Glutamatergic neuron (in vitro differentiated cells): Measurements from ENCODE around the gene TSGA10. TPM values are rescaled to one million over a fixed set of nuclear protein-coding genes. Genes with fewer than 3 reads are reported as not detected.
A peak's percentile ranks its signal among the peaks of the same experiment; 100 is the strongest.

Experiments used
- DNase-seq: peaks from one replicate; pipeline ENCODE4 v3.0.0; 2022
- H3K27ac Mint-ChIP-seq: one replicate; pipeline ENCODE4 v1.8.0; 2020; ENCODE audit warnings: mild to moderate bottlenecking, mixed read lengths, inconsistent platforms; ENCODE audit not compliant: unreplicated experiment
- H3K27me3 Mint-ChIP-seq: one replicate; pipeline ENCODE4 v1.8.0; 2020; ENCODE audit warnings: mild to moderate bottlenecking, moderate library complexity, mixed read lengths, inconsistent platforms; ENCODE audit not compliant: unreplicated experiment
- H3K36me3 Mint-ChIP-seq: one replicate; pipeline ENCODE4 v1.8.0; 2020; ENCODE audit warnings: mild to moderate bottlenecking, mixed read lengths, inconsistent platforms; ENCODE audit not compliant: unreplicated experiment
- H3K4me1 Mint-ChIP-seq: one replicate; pipeline ENCODE4 v1.8.0; 2020; ENCODE audit warnings: mild to moderate bottlenecking, low read depth, mixed read lengths, inconsistent platforms; ENCODE audit not compliant: unreplicated experiment
- H3K4me3 Mint-ChIP-seq: one replicate; pipeline ENCODE4 v1.8.0; 2020; ENCODE audit warnings: mild to moderate bottlenecking, mixed read lengths, inconsistent platforms; ENCODE audit not compliant: unreplicated experiment
- H3K9me3 Mint-ChIP-seq: one replicate; pipeline ENCODE4 v1.8.0; 2020; ENCODE audit warnings: mild to moderate bottlenecking, moderate library complexity, mixed read lengths, inconsistent platforms; ENCODE audit not compliant: unreplicated experiment
- total RNA-seq: library from RNA; stranded (reverse); fragmentation: NEBNext Ultra II Directional; extraction: Animal tissue kit (Norgen Biotek cat#: 25700); gene quantifications from one replicate; pipeline ENCODE4 v1.2.1, GENCODE V29; 2021; ENCODE audit not compliant: unreplicated experiment
- TF ChIP-seq, protein P1 (sequence below): fragments of 200-600 bp; sonication (generic); IDR thresholded peaks from one replicate; pipeline ENCODE4 v1.5.0; 2021; ENCODE audit not compliant: partially characterized antibody, unreplicated experiment

The TSGA10 gene
- total RNA-seq, 1 donor from 2014 or later: 3.8 TPM

DNA sequence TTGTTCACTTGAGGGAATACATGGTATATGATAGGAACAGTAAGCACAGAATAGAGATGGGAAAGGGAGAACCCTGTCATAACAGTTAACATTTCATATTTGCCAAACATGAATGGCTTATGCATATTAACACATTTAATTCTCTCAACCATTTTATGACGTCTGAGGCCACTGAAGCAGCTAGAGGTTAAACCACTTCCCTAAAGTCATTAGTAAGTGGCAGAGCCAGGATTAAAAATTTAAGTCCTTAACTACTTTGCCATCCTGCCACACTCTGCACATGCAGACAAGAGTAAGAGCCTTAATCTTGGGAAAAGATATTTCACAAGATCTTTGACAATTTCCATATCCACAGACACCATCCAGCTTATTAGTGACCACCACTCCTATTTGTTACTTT is 2.1 kb upstream of the TSGA10 start:
- Mint-ChIP-seq H3K9me3 (peaks cover 2% of the 10 kb centered on the region), H3K36me3 (no peaks in the 10 kb centered on the region), H3K27ac (no peak overlapping the region), H3K27me3 (peaks cover 1% of the 10 kb centered on the region), H3K4me1 (peaks cover 3% of the 10 kb centered on the region), H3K4me3 (no peak overlapping the region)
- no peak for DNase-seq
- TF ChIP-seq, protein P1, sequence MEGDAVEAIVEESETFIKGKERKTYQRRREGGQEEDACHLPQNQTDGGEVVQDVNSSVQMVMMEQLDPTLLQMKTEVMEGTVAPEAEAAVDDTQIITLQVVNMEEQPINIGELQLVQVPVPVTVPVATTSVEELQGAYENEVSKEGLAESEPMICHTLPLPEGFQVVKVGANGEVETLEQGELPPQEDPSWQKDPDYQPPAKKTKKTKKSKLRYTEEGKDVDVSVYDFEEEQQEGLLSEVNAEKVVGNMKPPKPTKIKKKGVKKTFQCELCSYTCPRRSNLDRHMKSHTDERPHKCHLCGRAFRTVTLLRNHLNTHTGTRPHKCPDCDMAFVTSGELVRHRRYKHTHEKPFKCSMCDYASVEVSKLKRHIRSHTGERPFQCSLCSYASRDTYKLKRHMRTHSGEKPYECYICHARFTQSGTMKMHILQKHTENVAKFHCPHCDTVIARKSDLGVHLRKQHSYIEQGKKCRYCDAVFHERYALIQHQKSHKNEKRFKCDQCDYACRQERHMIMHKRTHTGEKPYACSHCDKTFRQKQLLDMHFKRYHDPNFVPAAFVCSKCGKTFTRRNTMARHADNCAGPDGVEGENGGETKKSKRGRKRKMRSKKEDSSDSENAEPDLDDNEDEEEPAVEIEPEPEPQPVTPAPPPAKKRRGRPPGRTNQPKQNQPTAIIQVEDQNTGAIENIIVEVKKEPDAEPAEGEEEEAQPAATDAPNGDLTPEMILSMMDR: no peak

DNA sequence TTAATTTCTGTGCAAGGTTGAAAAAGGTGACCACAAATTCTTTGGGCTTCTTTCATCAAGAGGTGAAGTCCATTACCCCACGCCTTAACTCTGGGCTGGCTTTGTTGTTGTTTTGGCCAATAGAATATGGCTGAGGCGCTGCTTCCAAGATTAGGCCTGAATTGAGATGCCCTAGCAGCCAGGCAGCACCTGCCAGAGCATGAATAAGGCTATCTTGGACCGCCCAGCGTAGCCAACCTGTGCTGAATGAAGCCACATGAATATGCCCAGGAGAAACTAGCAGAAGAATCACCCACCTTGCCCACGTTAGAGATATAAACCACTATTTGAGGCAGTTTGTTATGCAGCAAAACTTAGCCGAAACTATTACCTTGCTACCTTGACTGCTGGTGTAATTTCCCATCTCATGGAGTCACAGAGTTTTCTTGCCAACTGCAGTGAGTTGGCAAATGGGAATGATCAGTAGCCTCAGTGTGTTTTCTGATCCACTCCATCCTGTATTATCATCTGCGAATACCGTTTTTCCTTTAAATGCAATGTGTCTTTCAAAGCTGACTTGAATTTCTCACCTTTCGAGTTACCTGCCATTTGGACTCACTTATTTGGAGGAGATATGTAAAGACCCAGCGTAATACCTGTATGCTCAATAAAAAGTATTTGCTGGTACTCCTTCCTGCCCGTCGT is 679 bp downstream of the TSGA10 start:
- no peak for DNase-seq
- TF ChIP-seq, protein P1: no peak
- H3K9me3 Mint-ChIP-seq: peaks cover 2% of the 10 kb centered on the region

DNA sequence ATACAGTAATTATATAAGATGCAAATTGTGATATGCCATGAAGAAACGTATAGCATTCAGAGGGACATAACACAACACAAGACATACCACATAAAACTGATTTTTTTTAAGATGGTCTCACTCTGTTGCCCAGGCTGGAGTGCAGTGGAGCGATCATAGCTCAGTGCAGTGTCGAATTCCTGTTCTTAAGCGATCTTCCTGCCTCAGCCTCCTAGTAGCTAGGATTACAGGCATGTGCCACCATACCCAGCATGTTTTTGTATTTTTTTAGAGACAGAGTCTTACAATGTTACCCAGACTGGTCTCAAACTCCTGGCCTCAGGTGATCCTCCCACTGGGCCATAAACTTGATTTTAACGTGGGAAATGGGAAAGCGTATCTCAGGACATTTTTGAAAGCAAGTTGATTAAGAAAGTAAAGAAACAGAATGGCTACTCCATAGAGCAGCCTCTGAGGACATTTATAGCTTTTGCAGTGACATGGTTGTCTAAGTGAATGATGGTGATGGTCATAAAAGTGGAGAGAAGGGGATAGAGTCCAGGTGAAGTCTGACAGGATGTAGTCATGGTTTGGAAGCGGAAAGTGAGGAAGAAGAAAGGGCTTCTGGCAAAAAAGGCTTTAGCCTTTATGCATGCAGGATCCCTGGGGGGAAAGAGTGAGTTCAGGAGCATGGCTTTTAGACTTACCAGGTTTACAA is 2.4 kb downstream of the TSGA10 start:
- H3K9me3 Mint-ChIP-seq: peaks cover under 1% of the 10 kb centered on the region
- DNase-seq: no peak
- TF ChIP-seq, protein P1: no peak
- peaks cover 1% of the 10 kb centered on the region for H3K27me3 Mint-ChIP-seq
- peaks cover 3% of the 10 kb centered on the region for H3K4me1 Mint-ChIP-seq
- no peaks in the 10 kb centered on the region for H3K36me3 Mint-ChIP-seq
- no peak overlapping the region for H3K4me3 Mint-ChIP-seq
- no peak overlapping the region for H3K27ac Mint-ChIP-seq

More for the DNA sequence above, 679 bp downstream of the TSGA10 start:
- Mint-ChIP-seq H3K4me3 (peak overlapping the region; percentile 93), H3K27me3 (peaks cover 1% of the 10 kb centered on the region), H3K27ac (no peak overlapping the region), H3K36me3 (no peaks in the 10 kb centered on the region), H3K4me1 (peaks cover 3% of the 10 kb centered on the region)

DNA sequence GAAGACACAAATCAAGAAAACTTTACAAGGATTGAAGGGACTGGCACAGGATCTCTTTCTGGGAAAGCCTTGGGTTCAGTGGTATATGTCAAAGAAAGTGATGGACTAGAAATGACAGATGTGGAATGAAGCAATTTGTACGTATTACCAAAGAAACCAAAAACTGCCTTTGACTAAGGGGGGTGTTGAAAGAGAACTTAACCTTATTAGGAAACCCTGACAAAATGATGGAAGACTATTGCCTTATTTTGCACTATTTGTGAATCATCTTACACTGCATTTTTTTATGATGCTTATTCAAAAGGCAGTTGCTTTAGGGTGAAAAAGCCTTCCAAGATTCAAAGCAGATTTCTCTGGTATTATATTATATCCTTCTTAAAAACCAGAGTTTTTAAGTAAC is 4.0 kb downstream of the TSGA10 start:
- H3K4me3 Mint-ChIP-seq: no peak overlapping the region
- no peak overlapping the region for H3K27ac Mint-ChIP-seq
- no peaks in the 10 kb centered on the region for H3K36me3 Mint-ChIP-seq
- no peak for DNase-seq
- TF ChIP-seq, protein P1: no peak
- H3K4me1 Mint-ChIP-seq: peaks cover 3% of the 10 kb centered on the region
- peaks cover 1% of the 10 kb centered on the region for H3K27me3 Mint-ChIP-seq
- H3K9me3 Mint-ChIP-seq: no peaks in the 10 kb centered on the region
